NCI-H2081 (cell line): Measurements from ENCODE around the gene RAB5B.
"Not testable (repeated sequence)": the region's sequence is repeated elsewhere in the genome, so short reads cannot be mapped to it uniquely, and the experiment has no call there.

ENCODE experiments used
- DNase-seq, 2 experiments: peaks; one replicate each; lab custom pipeline; 2025; lab: John Stamatoyannopoulos, UW

RAB5B gene

DNA sequence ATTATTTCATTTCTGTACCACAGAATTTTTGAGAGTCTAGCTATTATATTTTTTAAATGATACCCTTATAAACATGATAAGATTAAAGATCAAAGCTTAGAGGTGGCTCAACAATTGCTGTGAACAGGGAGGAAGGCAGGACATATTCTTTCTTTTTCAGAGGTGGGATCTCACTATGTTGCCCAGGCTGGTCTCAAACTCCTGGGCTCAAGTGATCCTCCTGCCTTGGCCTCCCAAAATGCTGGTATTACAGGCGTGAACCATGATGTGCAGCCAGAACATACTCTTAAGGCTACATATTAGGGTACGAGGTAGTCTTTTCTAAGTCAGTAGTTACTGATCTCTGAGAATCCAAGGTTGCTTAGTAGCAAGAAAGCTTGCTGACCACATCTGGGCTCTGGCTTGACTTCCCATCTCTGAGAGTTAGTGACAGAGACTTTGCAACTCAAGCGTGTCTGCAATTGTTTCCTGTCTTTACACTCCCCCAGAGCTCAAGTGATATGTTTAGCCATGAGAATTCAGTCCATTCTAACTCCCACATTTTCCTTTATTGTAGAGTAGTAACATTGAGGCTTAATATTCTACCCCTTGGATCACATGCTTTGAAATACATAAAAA is 8.6 kb downstream of the RAB5B start:
- DNase-seq, result no peak

DNA sequence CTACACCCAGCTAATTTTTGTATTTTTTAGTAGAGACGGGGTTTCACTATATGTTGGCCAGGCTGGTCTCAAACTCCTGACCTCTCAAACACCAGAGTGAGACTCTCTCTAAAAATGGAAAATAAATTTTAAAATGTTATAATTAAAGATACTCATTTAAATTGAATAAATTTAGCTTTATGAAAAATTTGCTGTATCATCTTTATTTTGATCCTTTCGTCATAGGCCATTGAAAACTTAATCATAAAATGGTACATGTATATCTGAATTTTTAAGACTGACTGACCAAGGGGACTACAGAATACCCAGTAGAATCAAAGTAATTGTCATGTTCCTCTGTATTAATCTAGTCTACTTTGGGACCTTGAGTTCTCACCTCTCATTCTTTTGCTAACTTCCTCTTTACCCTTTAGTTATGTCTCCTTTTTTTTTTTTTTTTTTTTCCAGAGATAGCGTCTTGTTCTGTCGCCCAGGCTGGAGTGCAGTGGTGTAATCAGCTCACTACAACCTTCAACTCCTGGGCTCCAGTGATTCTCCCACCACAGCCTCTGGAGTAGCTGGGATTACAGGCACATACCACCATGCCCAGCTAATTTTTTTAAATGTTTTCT is 9.5 kb downstream of the RAB5B start:
- no peak for DNase-seq

DNA sequence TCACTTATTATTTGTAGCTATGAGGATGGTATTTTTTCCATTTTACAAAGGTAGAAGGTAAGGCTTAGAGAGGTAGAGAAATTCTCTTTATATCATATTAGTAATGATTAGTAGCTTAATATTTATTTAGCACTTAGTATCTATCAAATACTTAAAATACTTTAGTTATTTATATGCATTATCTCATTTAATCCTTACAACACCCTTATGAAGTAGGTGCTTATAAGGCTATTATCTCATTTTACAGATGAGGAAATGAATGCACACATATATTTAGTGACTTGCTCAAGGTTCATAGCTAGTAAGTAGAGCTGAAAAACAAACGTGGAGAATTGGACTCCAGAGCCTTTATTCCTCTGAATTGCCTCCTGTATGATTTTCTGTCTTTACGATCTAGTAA is 11.0 kb downstream of the RAB5B start:
- no peak for DNase-seq

DNA sequence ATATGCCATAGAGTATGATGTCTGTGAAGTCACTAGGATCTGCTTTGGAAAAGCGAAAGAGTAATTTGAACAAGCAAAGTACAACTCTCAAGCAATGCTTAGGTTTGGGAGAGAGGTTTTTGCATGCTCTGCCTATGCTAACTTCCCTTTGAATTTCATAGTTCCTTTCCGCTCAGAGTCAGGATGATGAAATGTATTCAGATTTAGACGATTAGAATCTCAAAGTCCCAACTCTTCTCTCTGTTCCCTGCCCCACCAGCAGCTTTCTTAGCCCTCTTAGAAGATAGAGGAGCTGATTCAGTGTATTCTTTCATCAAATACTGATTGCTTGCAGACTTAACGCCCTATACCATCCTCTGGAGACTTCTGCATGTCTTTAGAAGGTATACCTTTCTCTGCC is 11.5 kb downstream of the RAB5B start:
- no peak for DNase-seq

DNA sequence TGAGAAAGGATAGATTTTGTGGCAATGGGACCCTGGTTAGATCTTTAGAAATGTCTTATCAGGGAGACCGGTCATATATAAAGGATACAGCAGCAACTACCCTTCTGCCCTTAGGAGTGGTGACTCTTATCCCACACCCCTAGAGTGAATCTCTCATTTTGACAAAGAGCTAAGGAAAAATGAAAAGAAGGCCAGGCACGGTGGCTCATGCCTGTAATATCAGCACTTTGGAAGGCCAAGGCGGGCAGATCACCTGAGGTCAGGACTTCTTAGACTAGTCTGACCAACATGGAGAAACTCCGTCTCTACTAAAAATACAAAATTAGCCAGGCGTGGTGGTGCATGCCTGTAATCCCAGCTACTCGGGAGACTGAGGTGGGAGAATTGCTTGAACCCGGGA is 12.1 kb downstream of the RAB5B start:
- not testable (repeated sequence) for DNase-seq

DNA sequence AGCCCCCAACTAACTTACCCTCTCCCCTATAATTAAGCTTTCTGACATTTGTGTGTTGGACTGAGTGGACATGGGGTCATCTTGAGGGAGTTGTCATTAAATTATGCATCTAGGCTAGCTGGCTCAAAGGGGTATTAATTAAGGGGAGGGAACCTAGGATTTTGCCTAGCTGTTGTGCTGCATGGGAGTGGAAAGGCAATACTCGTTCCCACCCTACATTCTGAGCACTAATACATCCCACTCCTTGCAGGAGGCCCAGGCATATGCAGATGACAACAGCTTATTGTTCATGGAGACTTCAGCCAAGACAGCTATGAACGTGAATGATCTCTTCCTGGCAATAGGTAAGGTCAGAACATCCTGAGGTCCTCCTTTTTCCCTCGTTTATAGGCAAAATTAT is 17.2 kb downstream of the RAB5B start:
- no peak for DNase-seq

DNA sequence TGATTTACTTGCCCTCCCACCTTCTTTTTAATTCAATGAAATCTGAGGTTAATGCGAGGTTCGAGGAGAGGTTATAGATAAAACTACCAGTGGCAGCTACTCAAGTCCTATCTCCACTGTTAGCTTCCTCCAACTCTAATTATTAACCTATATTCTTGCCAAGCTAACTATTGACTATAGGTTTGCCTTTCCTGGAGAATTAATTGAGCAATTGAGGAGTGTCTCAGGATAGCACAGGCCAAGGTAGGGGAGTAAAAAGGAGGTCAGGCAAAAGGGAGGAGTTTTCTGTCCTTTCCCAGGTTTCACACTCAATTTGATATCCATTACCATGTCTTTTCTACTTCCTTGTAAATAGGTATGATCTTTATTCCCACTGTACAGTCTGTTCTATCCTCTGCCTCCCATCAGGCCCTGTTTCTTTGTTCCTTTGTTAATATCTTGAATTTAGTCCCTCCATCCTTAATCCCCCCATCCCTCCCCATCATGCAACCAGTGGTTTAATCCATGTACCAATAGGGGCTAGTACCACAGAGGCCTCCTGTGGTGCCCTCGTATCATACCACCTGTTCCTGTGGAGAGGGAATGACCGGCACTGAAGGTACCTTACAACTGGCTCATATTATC is 19.5 kb downstream of the RAB5B start:
- no peak for DNase-seq

DNA sequence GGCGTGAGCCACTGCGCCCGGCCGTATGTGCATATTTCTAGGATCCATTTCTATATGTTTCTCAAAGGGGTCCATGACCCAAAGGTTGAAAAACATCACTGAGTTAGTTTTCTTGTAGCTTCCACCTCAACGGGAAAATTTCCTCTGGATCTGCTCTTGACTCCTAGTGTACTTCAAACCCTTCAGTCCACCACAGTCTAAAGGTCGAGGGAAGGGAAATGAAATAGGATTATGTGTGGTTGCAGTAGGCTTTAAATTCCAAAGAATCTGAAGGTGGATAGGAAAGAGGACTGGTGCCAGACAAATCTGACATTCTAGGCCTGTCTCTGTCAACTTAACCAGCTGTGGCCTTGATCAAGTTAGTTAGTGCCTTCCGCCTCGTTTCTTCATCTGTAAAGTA is 21.5 kb downstream of the RAB5B start:
- no peak for DNase-seq

DNA sequence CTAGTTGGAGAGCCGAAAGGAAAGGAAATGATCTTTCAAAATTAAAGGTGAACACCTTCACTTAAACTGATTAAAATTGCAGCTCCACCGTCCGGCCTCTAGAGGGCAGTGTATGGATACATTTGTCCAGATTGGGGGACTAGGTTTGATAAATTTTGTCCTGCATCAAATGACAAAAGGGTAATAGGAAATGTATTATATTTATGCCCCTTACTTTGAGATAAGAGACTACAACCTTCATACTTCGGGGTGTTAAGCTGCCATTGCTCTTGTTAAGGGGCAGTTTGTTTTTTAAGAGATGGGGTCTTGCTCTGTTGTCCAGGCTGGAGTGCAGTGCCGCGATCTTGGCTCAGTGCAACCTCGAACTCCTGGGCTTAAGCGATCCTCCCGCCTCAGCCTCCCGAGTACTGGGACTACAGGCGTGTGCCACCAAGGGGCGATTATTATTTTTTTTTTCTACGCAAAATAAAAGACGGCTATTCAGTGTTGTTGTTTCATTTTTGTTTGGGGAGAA is 22.4 kb downstream of the RAB5B start:
- DNase-seq, result peak; percentile 41 to 65

DNA sequence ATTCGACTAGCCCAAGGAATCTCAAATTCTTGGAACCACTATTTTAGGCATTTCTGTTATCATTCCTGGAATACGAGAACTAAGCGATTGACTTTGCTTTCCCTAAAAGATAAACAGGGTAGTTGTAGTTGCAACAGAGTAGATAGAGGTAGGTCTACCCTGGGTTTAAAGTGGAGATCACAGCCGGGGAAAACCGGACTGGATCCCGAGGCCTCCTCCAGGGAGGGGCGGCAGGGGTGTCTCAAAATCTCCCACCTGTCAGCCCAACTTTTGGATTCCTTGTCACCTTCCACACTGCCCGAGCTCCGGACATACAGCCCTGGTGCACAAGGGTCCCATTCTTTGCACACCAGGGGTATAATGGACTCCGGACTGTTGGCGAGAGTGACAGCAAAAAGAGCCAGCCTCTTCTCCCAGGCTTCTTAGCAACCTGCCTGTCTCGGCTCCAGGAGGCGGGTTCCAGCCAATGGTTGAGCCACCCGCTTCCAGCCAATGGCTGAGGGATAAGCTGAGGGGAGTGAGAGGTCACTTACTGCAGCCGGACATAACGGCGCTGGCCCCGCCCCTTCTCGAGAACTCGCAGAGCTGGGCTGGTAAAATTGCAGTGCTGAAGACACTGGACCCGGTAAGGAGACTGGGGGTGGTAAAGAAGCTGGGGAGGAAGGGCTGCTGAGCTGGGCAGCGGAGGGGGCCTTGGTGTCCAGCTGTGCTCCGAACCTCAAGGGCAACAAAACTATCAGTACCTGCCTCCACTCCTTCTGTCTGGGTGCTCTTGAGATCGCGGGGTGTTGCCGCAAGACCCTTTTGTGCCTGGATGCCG is 23.0 kb downstream of the RAB5B start, which contains the start of gene SUOX:
TSS of gene SUOX (plus strand) at position 562 of the 820 bp plus-strand sequence. CDS start 4,946 bp downstream, outside the sequence.
- DNase-seq, result peak; percentile 87 to 93

DNA sequence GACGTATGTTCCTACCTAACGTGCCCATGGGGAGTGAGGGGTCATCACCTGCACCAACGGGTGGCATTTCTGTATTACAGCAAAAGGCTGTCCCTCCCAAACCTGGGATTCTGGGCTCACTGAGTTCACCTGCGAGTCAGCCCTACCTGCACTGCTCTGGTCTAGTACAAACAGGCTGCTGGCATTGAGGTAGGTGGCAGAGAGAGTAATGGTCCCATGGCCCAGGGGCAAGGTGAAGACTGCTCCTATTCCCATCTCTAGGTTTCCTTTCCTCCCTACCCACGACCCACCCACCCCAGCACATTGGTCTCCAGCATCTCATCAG is 23.6 kb downstream of the RAB5B start:
- no peak for DNase-seq

DNA sequence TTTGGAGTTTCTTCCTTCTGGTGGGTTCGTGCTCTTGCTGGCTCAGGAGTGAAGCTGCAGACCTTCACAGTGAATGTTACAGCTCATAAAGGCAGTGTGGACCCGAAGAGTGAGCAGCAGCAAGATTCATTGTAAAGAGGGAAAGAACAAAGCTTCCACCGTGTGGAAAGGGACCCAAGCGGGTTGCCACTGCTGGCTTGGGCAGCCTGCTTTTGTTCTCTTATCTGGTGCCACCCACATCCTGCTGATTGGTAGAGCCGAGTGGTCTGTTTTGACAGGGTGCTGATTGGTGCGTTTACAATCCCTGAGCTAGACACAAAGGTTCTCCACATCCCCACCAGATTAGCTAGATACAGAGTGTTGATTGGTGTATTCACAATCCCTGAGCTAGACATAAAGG is 25.6 kb downstream of the RAB5B start:
- DNase-seq, result not testable (repeated sequence)

DNA sequence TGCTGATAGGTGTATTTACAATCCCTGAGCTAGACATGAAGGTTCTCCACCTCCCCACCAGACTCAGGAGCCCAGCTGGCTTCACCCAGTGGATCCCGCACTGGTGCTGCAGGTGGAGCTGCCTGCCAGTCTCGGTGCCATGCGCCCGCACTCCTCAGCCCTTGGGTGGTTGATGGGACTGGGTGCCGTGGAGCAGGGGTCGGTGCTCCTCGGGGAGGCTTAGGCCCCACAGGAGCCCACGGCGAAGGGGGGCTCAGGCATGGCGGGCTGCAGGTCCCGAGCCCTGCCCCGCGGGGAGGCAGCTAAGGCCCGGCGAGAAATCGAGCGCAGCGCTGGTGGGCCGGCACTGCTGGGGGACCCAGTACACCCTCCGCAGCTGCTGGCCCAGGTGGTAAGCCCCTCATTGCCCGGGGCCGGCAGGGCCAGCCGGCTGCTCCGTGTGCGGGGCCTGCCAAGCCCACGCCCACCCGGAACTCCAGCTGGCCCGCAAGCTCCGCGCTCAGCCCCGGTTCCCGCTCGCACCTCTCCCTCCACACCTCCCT is 26.2 kb downstream of the RAB5B start:
- DNase-seq, result not testable (repeated sequence)

DNA sequence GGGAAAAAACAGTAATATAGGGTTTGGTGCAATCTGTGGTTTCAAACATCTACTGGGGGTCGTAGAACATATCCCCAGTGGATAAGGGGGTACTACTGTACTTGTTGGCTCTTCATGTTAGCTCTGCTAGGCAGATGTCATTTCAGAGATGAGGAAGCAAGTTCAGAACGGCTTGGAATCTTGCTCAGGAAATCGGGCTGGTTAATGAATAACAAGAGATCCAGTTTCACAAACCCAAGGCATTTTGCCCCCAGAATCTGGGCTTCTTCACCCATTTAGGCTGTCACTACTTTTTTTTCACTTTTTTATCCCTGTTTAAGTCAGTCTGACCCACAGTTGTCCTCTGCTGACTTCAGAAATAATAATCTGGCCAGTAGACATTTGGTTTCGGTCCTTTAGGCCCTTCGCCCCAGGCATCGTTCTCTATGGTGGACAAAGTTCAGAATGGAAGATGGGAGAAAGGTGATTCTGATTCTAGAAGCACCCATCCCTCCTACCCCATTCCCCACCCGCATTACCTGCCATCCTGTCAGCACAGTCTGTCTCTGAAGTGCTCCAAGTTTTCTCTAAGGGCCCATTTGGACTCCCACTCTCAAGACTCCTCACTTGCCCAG is 27.7 kb downstream of the RAB5B start:
- no peak for DNase-seq

DNA sequence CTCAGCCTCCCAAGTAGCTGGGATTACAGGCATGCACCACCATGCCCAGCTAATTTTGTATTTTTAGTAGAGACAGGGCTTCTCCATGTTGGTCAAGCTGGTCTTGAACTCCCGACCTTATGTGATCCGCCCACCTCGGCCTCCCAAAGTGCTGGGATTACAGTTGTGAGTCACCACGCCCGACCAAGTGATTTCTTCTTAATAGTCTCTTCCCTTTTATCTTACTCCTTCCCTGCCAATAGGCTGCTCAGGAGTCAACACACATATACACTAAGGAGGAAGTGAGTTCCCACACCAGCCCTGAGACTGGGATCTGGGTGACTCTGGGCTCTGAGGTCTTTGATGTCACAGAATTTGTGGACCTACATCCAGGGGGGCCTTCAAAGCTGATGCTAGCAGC is 29.5 kb downstream of the RAB5B start:
- DNase-seq, result not testable (repeated sequence)

DNA sequence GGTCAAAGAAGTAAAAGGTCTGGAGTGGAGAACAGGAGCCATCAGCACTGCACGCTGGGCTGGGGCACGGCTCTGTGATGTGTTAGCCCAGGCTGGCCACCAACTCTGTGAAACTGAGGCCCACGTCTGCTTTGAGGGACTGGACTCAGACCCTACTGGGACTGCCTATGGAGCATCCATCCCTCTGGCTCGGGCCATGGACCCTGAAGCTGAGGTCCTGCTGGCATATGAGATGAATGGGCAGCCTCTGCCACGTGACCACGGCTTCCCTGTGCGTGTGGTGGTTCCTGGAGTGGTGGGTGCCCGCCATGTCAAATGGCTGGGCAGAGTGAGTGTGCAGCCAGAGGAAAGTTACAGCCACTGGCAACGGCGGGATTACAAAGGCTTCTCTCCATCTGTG is 30.3 kb downstream of the RAB5B start:
- no peak for DNase-seq

DNA sequence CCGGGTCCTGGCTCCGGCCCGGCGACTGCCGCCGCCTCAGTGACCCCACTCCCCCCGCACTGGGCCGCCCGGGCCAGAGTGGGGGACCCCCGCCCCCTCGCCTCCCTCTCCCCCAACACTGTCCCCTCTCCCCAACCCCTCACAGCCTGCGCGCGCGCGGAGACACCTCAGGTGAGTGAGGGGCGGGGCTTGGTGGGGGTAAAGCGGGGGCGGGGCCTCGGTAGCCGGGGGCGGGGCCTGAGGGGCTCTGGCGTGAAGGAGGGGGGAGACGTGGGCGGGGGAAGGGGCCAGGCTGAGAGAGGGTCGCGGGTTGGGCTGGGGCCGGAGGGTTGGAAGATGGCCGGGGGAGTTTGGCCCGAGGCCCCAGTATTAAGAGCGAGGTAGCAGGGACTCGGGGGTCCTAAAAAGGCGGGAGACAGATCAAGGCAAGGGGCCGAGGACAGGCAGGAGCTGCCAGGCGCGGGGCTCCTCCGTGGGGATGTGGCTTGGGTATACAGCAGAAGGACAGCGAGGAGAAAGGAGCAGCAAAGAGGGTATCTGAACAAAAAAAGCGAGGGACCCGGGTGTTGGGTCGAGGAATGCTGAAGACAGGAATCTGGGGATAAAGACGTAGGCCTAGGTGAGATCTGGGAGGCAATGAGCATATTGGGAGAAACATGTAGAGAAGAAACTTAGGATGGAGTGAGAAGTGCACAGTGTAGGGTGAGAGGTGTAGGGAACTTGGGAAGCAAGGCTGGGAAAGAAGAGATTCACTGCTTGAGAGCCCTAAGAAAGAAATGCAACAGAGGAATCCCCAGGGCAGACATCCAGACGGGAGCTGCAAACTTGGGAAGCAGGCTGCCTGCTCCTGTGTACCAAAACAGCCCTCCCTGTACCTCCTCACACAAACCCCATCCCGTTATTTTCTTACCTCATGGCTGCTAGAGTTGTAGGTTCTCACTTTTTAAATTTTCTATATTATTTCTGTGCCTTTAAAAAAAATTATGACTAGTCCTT is 34.0 kb downstream of the RAB5B start:
- DNase-seq, result peak; percentile 68 to 73

DNA sequence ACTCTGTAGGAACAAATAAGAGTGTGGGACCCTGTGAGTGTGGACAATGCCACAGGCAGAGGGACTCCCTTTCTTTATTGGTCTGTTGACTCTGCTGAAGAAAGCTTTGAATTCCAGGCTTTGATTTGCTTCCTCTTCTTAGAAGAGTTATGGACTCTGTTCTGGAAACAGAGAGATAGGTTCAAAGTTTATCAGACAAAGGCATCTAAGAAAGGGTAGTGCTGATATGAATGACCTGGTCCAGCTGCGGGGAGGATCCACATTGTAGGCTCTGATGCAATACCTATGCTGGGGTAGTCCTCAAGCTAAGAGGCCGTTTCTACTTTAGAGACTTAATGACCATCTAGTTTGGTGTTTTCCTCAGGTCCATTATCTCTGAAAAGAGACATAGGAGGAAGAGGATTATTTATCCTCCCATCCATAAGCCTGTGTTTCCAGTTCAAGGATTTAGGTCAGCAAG is 36.3 kb downstream of the RAB5B start:
- DNase-seq, result no peak

DNA sequence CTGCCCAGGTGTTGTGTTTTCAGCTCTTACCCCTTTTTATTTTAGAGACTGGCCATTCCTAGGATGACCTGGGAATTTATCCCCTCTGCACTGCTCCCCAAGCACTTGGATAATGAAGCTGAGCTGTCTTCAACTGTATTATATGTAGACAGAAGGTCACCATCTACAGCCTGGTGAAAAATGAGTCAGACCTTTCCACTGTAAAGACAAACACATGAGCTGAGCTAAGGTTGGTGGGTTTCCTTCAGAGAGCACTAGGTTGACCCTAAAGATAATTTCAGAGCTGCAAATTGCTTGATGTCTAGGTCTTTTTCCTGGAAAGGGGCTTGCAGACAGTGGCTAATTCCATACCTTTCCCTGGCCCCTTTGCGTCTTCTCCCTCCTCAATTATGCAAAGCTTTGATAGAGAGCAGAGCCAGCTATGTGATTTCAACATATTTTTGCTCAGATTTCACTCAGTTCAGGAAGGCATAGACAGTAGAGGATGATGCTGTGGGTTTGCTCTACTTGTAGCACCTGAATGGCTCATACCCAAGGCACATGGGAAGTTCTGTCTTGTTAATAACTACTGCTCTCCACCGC is 37.7 kb downstream of the RAB5B start:
- no peak for DNase-seq

DNA sequence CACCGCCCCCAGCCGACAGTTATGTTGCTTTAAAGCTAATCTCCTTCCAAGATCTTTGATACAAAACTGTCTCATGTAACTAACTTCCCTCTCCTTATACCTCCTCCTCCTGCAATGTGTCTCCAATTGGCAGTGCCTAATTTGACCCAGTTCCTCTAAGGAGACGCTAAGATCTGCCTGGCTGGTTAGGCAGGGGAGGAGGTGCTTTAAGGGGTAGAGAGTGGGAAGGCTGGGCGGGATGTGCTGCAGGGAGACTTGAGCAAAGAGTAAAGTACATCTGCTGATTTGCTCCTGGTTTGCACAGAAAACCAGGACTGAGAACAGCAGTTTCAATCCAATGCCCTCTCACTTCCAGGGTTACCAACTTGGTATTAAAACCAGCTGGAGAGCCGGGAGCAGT is 39.6 kb downstream of the RAB5B start:
- no peak for DNase-seq
